ENCODE data around the gene EXOC6B. TPM values are rescaled to one million over a fixed set of nuclear protein-coding genes. Genes with fewer than 3 reads are reported as not detected.

Gene EXOC6B
- total RNA-seq, 4 donors from 2014 or later = 21.0 to 57.7 (median 36.1) TPM

DNA sequence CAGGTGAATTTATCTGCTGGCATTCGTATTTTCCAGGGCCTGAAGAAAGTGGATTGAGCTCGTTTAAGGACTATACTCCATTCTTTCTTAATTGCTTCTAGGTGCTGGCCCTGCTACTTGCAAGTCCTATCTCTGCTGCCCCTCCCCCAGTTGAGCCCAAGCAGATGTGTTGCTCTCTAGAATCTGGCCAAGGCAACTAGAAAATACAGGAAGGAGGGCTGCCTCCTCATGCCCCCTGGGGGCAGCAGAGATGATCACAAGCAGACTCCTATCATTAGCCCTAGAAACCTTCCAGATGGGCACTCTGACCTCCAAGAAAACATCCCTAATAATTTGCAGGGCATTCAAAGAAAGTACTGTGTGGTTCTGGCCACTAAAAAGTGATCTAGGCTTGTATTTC lies 605.7 kb downstream of the EXOC6B start:
- Histone ChIP-seq H3K4me3 (no peak overlapping the region), H3K36me3 (no peaks in the 10 kb centered on the region), H3K27ac (no peak overlapping the region), H3K4me1 (peaks cover 0 to 15% (median 0%) of the 10 kb centered on the region in 3 donors), H3K27me3 (no peaks in the 10 kb centered on the region), H3K9me3 (no peaks in the 10 kb centered on the region)
- TF ChIP-seq POLR2A (IDR thresholded peaks at IDR 0.05) = no peak
- TF ChIP-seq, protein P1, sequence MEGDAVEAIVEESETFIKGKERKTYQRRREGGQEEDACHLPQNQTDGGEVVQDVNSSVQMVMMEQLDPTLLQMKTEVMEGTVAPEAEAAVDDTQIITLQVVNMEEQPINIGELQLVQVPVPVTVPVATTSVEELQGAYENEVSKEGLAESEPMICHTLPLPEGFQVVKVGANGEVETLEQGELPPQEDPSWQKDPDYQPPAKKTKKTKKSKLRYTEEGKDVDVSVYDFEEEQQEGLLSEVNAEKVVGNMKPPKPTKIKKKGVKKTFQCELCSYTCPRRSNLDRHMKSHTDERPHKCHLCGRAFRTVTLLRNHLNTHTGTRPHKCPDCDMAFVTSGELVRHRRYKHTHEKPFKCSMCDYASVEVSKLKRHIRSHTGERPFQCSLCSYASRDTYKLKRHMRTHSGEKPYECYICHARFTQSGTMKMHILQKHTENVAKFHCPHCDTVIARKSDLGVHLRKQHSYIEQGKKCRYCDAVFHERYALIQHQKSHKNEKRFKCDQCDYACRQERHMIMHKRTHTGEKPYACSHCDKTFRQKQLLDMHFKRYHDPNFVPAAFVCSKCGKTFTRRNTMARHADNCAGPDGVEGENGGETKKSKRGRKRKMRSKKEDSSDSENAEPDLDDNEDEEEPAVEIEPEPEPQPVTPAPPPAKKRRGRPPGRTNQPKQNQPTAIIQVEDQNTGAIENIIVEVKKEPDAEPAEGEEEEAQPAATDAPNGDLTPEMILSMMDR (IDR thresholded peaks at IDR 0.05) = no peak
- WGBS, 2 donors = 56 to 78% methylated on average over 2 of the region's 2 CpGs
- DNase-seq = no peak
- intact Hi-C loops (cut with DNase I) = no loop called here

DNA sequence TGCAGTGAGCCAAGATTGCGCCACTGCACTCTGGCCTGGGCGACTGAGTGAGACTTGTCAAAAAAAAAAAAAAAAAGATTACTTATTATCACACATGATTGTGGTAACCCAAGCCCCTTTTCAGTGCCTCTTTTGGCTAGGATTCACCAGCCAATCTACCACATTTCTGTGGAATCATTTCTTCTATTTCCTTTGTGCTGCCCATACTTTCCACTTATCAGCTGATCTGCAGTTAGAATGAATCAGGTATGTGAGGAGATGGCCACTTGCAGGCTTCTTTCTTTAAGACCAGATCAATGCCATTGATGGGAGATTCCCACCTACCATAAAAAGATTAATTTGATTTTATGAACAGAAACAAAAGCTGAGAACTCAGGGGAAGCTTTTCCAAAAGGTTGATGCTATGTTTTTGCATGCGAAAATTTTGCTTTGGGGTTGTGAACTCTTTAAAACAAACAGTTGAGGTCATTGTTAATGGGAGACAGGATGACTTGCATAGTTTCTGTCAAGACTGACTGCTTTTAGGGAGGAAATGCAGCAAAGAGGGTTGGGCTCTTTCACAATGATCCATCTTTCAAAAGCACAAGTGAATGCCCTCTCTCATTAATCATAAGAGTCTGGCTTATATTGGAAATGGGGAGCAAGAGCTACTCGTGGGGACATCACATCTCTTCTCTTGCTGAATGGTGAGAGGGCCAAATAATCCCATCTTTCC lies 611.2 kb downstream of the EXOC6B start:
- TF ChIP-seq, protein P1 (IDR thresholded peaks at IDR 0.05) = no peak
- no peak for TF ChIP-seq POLR2A (IDR thresholded peaks at IDR 0.05)

DNA sequence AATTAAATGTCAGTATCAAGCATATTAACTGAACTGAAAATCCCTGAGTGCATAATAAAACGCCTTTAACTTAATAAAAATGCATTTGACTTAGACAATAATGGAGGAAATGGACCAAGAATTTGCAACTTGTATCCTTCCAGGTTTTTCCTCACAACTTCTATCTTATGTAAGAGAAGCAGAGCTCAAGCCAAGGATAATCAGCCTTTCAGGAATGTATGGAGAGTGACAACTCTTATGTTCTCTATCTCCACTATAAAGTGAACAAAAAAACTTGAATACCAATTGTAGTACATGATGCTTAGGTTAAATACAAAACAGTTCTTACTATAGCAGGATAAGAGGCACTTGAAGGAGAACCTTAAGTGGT lies 613.4 kb downstream of the EXOC6B start:
- no peak for DNase-seq
- Histone ChIP-seq H3K4me1 (peaks cover 0 to 51% (median 9%) of the 10 kb centered on the region in 3 donors), H3K36me3 (no peaks in the 10 kb centered on the region), H3K27ac (peak overlapping the region in 2 of 4 donors; percentile 59 to 77), H3K4me3 (no peak overlapping the region), H3K27me3 (no peaks in the 10 kb centered on the region), H3K9me3 (no peaks in the 10 kb centered on the region)
- TF ChIP-seq, protein P1 (IDR thresholded peaks at IDR 0.05) = no peak
- no peak for TF ChIP-seq POLR2A (IDR thresholded peaks at IDR 0.05)
- 88 to 94% methylated on average over 1 of the region's 1 CpG for WGBS, 2 donors
- intact Hi-C loops (cut with DNase I) = no loop called here

More for the DNA sequence above, 611.2 kb downstream of the EXOC6B start:
- no peaks in the 10 kb centered on the region for H3K27me3 ChIP-seq
- H3K9me3 ChIP-seq = no peaks in the 10 kb centered on the region
- WGBS, 2 donors = 52 to 55% methylated on average over 4 of the region's 4 CpGs
- H3K36me3 ChIP-seq = no peaks in the 10 kb centered on the region
- H3K4me1 ChIP-seq = peaks cover 0 to 46% (median 9%) of the 10 kb centered on the region in 3 donors
- DNase-seq = no peak
- H3K4me3 ChIP-seq = no peak overlapping the region
- intact Hi-C loops (cut with DNase I) = no loop called here
- H3K27ac ChIP-seq = peak overlapping the region; percentile 3 to 83 (median 62)

DNA sequence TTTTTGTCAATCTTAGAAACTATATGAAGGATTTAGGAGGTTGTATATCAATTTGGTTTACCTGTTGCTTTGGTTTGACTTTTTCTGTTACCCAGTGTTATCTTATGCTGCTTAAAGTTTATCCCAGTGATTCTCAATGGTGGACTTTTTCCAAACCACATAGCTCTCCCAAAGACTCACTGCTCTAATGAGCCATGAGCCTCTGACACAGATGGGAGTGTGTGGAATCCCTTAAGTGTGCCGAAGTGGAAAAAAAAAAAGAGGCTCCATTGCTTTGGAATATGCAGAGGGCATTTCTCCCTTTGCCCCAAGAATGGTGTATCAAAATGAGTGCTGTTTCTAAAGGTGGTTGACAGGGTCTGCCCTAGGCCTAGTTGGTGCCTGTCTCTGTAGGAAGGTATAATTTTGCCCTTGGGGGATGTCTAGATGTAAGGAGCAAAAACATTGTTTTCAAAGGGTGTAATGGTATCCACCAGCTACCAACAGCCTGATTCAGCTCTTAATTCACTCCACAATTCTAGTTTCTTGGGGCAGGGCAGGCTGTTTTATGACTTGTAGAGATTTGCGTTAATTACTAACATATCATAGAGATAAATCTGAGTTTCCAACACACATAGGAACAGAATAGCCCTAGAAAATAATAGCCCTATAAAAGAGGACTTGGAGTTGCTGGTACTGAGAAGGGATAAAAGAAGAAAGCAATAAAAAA lies 613.9 kb downstream of the EXOC6B start:
- Histone ChIP-seq H3K4me3 (no peak overlapping the region), H3K27ac (peak overlapping the region in 3 of 4 donors; percentile 48 to 77 (median 59)), H3K27me3 (no peaks in the 10 kb centered on the region), H3K9me3 (no peaks in the 10 kb centered on the region), H3K4me1 (peaks cover 0 to 51% (median 9%) of the 10 kb centered on the region in 3 donors), H3K36me3 (no peaks in the 10 kb centered on the region)
- no peak for DNase-seq
- TF ChIP-seq, protein P1 (IDR thresholded peaks at IDR 0.05) = no peak
- TF ChIP-seq POLR2A (IDR thresholded peaks at IDR 0.05) = no peak
- 82 to 88% methylated on average over 2 of the region's 2 CpGs for WGBS, 2 donors
- intact Hi-C loops (cut with DNase I) = no loop called here

DNA sequence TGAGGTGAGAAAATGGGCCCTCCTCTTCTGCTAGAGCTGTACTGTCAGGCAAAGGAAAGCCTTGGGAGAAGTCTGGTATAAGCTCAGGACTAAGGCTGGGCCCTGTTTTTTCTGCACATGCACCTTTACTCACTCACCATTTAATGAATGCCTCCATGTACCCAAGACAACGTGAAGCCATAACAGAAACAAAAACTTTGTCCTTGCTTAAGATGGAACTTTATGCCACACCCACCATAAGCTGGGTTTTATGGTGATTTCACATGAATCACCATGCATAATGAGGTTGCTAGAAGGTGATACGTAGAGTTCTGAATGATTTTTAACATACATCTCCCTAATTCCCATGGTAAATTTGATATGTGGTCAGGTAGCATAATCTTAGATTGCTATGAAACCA lies 614.5 kb downstream of the EXOC6B start:
- TF ChIP-seq, protein P1 (IDR thresholded peaks at IDR 0.05) = no peak
- no peak for TF ChIP-seq POLR2A (IDR thresholded peaks at IDR 0.05)
- Histone ChIP-seq H3K4me1 (peaks cover 0 to 51% (median 9%) of the 10 kb centered on the region in 3 donors), H3K9me3 (no peaks in the 10 kb centered on the region), H3K36me3 (no peaks in the 10 kb centered on the region), H3K4me3 (no peak overlapping the region), H3K27ac (peak overlapping the region in 3 of 4 donors; percentile 56 to 77 (median 59)), H3K27me3 (no peaks in the 10 kb centered on the region)
- 23 to 48% methylated on average over 2 of the region's 2 CpGs for WGBS, 2 donors
- no peak for DNase-seq
- intact Hi-C loops (cut with DNase I) = no loop called here

Measured in esophagus squamous epithelium (tissue), 5 donors.